ENCODE measurements around the gene CHST12.

Gene CHST12

DNA sequence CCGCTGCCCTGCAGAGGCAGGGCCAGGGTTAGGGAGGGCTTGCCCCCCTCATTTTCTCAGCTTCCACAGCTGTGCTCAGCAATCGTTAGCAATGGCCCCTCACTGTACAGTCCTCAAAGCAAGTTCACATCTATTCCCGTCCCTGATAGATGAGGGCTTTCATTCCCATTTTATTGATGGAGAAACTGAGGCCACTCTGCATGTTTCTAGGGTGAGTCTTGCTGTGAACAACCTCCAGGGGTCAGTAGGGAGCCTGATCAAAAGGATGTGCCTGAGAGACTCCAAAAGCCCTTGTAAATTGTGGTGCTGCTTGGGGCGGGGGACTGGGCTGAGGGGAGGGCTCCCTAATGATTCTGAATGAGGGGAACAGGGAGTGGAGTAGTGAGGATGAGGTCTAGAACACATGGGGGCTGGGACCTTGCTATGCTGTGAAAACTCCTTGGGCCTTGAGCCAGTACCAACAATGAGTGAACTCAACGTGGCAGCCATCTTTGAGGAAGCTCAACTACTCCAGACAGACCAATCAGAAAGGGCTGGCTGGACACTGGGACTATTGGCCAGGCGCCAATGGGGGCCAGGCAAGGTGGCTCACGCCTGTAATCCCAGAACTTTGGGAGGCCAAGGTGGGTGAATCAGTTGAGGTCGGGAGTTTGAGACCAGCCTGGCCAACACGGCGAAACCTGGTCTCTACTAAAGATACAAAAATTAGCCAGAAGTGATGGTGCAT is 79.5 kb downstream of the CHST12 start:
- DNase-seq: no peak

GRCh38 chr7:2483494-2483893 is 80.1 kb downstream of the CHST12 start:
- DNase-seq: no peak

GRCh38 chr7:2484868-2485267 is 81.5 kb downstream of the CHST12 start:
- no peak for DNase-seq

- no peak for DNase-seq
These were observed 84.3 kb downstream of the CHST12 start for GRCh38 chr7:2487586-2488271.

- no peak for DNase-seq
These were observed 84.8 kb downstream of the CHST12 start for GRCh38 chr7:2488272-2488645.

DNA sequence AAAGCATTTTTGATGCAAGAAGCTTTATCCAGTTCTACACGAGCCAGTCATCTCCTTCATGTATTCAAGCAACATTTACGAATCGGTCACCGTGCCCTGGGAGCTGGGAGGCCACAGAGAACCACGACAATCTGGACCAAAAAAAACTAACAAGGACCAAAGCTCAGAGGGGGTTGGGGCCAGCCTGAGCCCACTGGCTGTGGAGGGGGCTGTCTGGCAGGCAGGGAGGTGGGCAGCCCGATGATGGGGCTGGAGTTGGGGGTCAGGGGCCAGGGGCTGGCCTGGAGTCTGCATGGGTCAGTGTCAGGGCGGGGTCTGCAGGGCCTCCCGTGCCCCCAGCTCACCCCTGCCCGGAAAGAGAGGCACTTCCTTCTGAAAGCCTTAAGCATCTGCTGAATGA is 85.3 kb downstream of the CHST12 start:
- no peak for DNase-seq

DNA sequence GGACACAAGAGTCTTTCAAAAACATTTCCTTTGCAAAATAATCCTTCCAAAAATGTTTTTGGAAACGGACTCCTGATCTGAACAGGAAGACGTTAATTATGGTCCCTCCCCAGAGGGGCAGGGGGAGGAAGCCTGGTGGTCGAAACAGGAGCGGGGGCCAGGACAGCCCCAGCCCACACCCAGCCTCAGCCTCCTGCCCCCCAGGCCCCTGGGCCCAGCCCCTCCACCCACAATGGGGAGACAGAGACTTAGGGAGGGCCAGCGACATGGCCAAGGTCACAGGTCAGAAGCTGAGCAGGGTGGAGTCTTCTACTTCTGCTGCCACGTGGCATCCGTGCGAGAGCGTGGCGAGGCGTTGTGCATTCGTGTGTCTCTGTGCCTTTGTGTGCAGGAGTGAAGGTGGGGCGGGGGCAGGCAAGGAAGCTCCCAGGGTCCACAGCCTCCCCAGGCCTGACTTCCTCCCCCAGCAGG is 86.8 kb downstream of the CHST12 start:
- DNase-seq: no peak

- DNase-seq: no peak
These were observed 88.6 kb downstream of the CHST12 start for GRCh38 chr7:2492038-2492437.

GRCh38 chr7:2493205-2494164 is 90.1 kb downstream of the CHST12 start:
- DNase-seq: no peak

DNA sequence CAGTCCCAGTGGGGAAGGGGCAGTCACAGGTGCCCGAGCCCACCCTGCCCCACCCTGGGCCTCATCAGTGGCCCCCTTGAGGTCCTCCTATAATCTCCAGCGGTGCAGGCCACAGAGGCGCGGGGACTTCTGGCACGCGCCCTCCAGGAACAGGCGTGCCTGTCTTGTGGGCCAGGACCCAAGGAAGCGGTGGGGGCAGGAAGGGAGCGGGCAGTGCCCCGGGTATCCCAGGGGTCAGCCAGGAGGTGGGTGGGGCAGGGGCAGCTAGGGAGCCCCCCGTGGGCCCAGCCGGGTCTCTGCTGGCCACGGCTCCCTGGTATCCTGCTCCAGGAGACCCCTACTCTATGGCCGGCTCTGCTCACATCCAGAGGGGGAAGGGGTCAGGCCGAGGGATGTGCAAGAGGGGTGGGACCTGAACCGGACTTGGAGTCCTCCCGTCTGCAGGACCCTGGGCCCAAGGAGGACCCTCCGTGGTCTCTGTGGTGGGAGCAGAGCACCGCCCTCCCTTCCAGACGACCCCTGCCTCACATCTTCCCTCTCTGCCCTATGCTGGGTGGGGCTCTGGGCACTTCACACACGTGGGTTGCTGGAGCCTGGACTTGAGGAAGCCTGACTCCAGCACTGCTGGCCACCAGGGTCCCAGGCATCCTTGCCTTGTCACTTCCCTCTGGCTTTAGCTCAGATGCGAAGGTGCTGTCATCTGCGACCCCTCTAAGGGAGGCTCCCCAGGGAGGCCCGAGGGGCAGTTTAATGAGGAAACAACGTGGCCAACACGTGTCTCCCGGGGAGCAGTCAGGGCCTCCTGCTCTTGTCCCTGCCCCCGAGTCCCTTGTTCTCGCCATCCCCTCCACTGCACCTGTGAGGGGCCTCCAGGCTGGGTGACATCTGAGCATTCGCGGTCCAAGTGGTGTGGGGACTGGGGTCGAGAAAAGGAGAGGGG is 91.0 kb downstream of the CHST12 start:
- no peak for DNase-seq

- DNase-seq: no peak
These were observed 92.2 kb downstream of the CHST12 start for GRCh38 chr7:2495418-2496299.

DNA sequence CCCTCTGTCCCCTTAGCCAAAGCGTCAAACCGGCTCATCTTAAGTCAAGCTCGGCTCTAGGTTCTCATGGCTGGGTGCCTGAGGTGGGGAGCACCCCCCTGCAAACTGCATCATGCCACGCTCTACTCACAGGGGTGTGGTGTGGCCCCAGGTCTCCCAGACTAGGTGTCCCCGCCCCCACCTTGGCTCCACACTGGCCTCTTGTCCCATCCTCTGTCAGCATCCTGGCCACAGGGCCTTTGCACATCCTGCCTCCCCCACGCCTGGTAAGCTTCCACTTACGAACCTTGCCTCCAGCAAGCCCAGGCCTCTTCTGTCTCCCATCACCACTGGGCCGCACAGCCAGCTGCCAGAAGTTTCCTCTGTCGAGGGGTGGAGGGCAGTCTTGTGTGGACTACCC is 93.0 kb downstream of the CHST12 start:
- DNase-seq: no peak

GRCh38 chr7:2497065-2497464 is 93.7 kb downstream of the CHST12 start:
- no peak for DNase-seq

GRCh38 chr7:2497500-2498336 is 94.3 kb downstream of the CHST12 start:
- DNase-seq: no peak

Measured in NCI-H1048 (cell line).